OCI-LY7 (cell line): ENCODE measurements around the gene DNAI7.

Source experiments
- EZH2phosphoT487 ChIP-seq: fragments of 200-600 bp; sonication (generic); IDR thresholded peaks from 2 replicates; pipeline ENCODE4 v1.6.1; 2018; ENCODE audit warnings: low read depth, borderline replicate concordance, mild to moderate bottlenecking, mixed run types, antibody characterized with exemption, low read length, moderate library complexity, mixed read lengths
- TF ChIP-seq, protein P1 (sequence below): fragments of 200-600 bp; sonication (generic); conservative IDR thresholded peaks from 2 replicates; pipeline ENCODE4 v1.5.1; 2014; ENCODE audit warnings: mild to moderate bottlenecking, antibody characterized with exemption, low read length, moderate library complexity, mixed read lengths

DNA sequence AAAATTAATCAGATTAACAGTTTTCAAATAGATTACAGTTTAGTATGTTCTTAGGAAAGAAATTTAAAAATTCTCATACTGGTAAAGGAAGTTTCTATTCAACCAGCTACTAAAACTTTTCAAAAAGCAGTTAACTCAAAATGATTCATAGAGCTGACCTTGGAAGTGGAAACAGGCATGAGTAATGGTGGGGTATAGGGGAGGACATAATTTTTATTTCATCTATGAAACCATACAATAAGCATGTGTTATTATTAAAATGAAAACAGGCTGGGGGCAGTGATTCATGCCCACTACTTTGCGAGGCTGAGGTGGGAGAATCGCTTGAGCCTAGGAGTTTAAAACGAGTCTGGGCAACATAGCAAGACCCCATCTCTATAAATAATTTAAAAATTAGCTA lies 73.0 kb downstream of the DNAI7 start:
- TF ChIP-seq, protein P1, sequence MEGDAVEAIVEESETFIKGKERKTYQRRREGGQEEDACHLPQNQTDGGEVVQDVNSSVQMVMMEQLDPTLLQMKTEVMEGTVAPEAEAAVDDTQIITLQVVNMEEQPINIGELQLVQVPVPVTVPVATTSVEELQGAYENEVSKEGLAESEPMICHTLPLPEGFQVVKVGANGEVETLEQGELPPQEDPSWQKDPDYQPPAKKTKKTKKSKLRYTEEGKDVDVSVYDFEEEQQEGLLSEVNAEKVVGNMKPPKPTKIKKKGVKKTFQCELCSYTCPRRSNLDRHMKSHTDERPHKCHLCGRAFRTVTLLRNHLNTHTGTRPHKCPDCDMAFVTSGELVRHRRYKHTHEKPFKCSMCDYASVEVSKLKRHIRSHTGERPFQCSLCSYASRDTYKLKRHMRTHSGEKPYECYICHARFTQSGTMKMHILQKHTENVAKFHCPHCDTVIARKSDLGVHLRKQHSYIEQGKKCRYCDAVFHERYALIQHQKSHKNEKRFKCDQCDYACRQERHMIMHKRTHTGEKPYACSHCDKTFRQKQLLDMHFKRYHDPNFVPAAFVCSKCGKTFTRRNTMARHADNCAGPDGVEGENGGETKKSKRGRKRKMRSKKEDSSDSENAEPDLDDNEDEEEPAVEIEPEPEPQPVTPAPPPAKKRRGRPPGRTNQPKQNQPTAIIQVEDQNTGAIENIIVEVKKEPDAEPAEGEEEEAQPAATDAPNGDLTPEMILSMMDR, result no peak
- no peak for TF ChIP-seq EZH2phosphoT487
